CD14-positive monocyte (primary cell): Measurements from ENCODE around the gene BHLHA9. TPM values are rescaled to one million over a fixed set of nuclear protein-coding genes. Genes with fewer than 3 reads are reported as not detected.

ENCODE experiments used
- DNase-seq, 3 donors: peaks; one replicate each; pipeline ENCODE4 v3.0.0-alpha.2; 2011 to 2022
- H2AFZ ChIP-seq: 2 replicates; pipeline ENCODE4 v1.6.0; 2012; ENCODE audit warnings: mild to moderate bottlenecking, low read depth, low read length, inconsistent platforms; ENCODE audit not compliant: insufficient read depth, poor library complexity, severe bottlenecking
- H3K27ac ChIP-seq, 2 donors: 1 replicate in 1 of 2; 2 replicates in 1 of 2; pipeline ENCODE4 v1.5.1; 2012 to 2013; ENCODE audit warnings: low read length in 2 of 2, control low read depth in 1 of 2, inconsistent platforms in 1 of 2, low read depth in 1 of 2, mild to moderate bottlenecking in 1 of 2
- H3K27me3 ChIP-seq, 2 donors: one replicate each; pipeline versions ENCODE4 v1.6.0 to v1.6.1; 2011 to 2013; ENCODE audit warnings: low read length in 2 of 2; ENCODE audit not compliant: control insufficient read depth in 2 of 2, insufficient read depth in 2 of 2
- H3K36me3 ChIP-seq, 2 donors: replicated peaks in 1 of 2; 1 replicate in 1 of 2; 2 replicates in 1 of 2; pipeline versions ENCODE4 v1.5.1 to v1.6.1; 2012 to 2013; ENCODE audit warnings: low read length in 2 of 2, control low read depth in 1 of 2, inconsistent platforms in 1 of 2, mild to moderate bottlenecking in 1 of 2; ENCODE audit not compliant: insufficient read depth in 2 of 2, control insufficient read depth in 1 of 2
- H3K4me1 ChIP-seq, 2 donors: 1 replicate in 1 of 2; 2 replicates in 1 of 2; pipeline versions ENCODE4 v1.5.1 to v1.6.1; 2012 to 2013; ENCODE audit warnings: low read length in 2 of 2, control low read depth in 1 of 2, inconsistent platforms in 1 of 2, mild to moderate bottlenecking in 1 of 2, moderate library complexity in 1 of 2; ENCODE audit not compliant: insufficient read depth in 2 of 2, control insufficient read depth in 1 of 2
- H3K4me2 ChIP-seq: replicated peaks from 2 replicates; pipeline ENCODE3; 2012; ENCODE audit warnings: low read length, moderate library complexity, mild to moderate bottlenecking; ENCODE audit not compliant: poor library complexity, severe bottlenecking; ENCODE audit errors: extremely low read depth
- H3K4me3 ChIP-seq, 3 experiments: fragments of 200-600 bp in 1 of 3; sonication (generic) in 1 of 3; replicated peaks in 1 of 3; 1 replicate in 2 of 3; 2 replicates in 1 of 3; pipeline ENCODE4 v1.5.1; 2011 to 2013; ENCODE audit warnings: low read length in 3 of 3, mild to moderate bottlenecking in 3 of 3, control low read depth in 2 of 3, low read depth in 2 of 3, inconsistent platforms in 1 of 3, moderate library complexity in 1 of 3
- H3K79me2 ChIP-seq: 2 replicates; pipeline ENCODE4 v1.6.0; 2012; ENCODE audit warnings: mild to moderate bottlenecking, control low read depth, inconsistent platforms, low read length, moderate library complexity; ENCODE audit not compliant: insufficient read depth
- H3K9ac ChIP-seq: 2 replicates; pipeline ENCODE4 v1.6.0; 2017; ENCODE audit warnings: low read length, mild to moderate bottlenecking; ENCODE audit not compliant: insufficient read depth, poor library complexity, severe bottlenecking
- H3K9me3 ChIP-seq, 2 donors: replicated peaks in 1 of 2; 1 replicate in 1 of 2; 2 replicates in 1 of 2; pipeline versions ENCODE4 v1.5.1 to v1.6.1; 2012 to 2013; ENCODE audit warnings: low read length in 2 of 2, control low read depth in 1 of 2; ENCODE audit not compliant: control insufficient read depth in 1 of 2, insufficient read depth in 1 of 2
- H4K20me1 ChIP-seq: 2 replicates; pipeline ENCODE4 v1.6.0; 2012; ENCODE audit warnings: mild to moderate bottlenecking, low read length, control low read depth, moderate library complexity; ENCODE audit not compliant: insufficient read depth
- H3K27ac Mint-ChIP-seq, 7 donors: one replicate each; pipeline ENCODE4 v1.8.0; 2020; ENCODE audit warnings: mild to moderate bottlenecking in 7 of 7, mixed read lengths in 7 of 7, moderate library complexity in 6 of 7, inconsistent platforms in 2 of 7
- H3K27me3 Mint-ChIP-seq, 3 donors: one replicate each; pipeline ENCODE4 v1.8.0; 2021 to 2022; ENCODE audit warnings: low read depth in 3 of 3, mild to moderate bottlenecking in 3 of 3, mixed read lengths in 3 of 3, moderate library complexity in 3 of 3, inconsistent platforms in 1 of 3
- H3K36me3 Mint-ChIP-seq, 2 donors: one replicate each; pipeline ENCODE4 v1.8.0; 2020; ENCODE audit warnings: mixed read lengths in 2 of 2, inconsistent platforms in 1 of 2, mild to moderate bottlenecking in 1 of 2
- H3K4me1 Mint-ChIP-seq: one replicate; pipeline ENCODE4 v1.8.0; 2020; ENCODE audit warnings: mild to moderate bottlenecking, mixed read lengths
- H3K4me3 Mint-ChIP-seq, 2 donors: one replicate each; pipeline ENCODE4 v1.8.0; 2020; ENCODE audit warnings: mild to moderate bottlenecking in 2 of 2, mixed read lengths in 2 of 2, moderate library complexity in 1 of 2
- H3K9me3 Mint-ChIP-seq, 7 donors: one replicate each; pipeline ENCODE4 v1.8.0; 2020 to 2022; ENCODE audit warnings: mixed read lengths in 7 of 7, mild to moderate bottlenecking in 6 of 7, moderate library complexity in 6 of 7, inconsistent platforms in 2 of 7
- CTCF ChIP-seq: fragments of 200-600 bp; IDR thresholded peaks from one replicate; pipeline ENCODE4 v1.8.0; 2022; ENCODE audit warnings: antibody characterized with exemption, mild to moderate bottlenecking
- WGBS: methylation state at CpG from one replicate; pipeline ENCODE4 v1.1.5; 2013; ENCODE audit warnings: missing lambda C conversion rate; ENCODE audit not compliant: insufficient coverage; 5-methylcytosine and 5-hydroxymethylcytosine counted together
- intact Hi-C, 2 donors: fragments of 100-400 bp; cut with micrococcal nuclease; formaldehyde crosslinking; loops; one replicate each; pipeline versions ENCODE4 v1.15.0 to v1.15.1; 2023
- polyA plus RNA-seq, 3 donors: library from polyadenylated mRNA; depleted of rRNA in 1 of 3; unstranded in 2 of 3; stranded (reverse) in 1 of 3; fragments of 300-500 nt in 2 of 3; fragments of >200 nt in 1 of 3; fragmentation: Illumina TruSeq in 2 of 3; gene quantifications; 1 replicate in 2 of 3; 2 replicates in 1 of 3; pipeline ENCODE4 v1.2.3, GENCODE V29; 2012 to 2021

The BHLHA9 gene
- polyA plus RNA-seq, 3 donors: not detected

- H4K20me1 ChIP-seq: no peaks in the 10 kb centered on the region
- WGBS: 37% methylated on average over 6 of the region's 12 CpGs
- H3K9me3 ChIP-seq: peaks cover 0 to 3% of the 10 kb centered on the region in 2 donors
Observed at GRCh38 chr17:1294157-1294717, 24.0 kb downstream of the BHLHA9 start.

GRCh38 chr17:1298606-1299005 is 28.4 kb downstream of the BHLHA9 start:
- peaks cover under 1 to 5% (median under 1%) of the 10 kb centered on the region in 7 donors for H3K9me3 Mint-ChIP-seq
- Histone ChIP-seq H3K27ac (no peak overlapping the region), H3K4me2 (no peak overlapping the region), H3K36me3 (no peaks in the 10 kb centered on the region), H3K79me2 (no peaks in the 10 kb centered on the region), H3K9me3 (no peaks in the 10 kb centered on the region), H4K20me1 (no peaks in the 10 kb centered on the region), H3K4me3 (no peak overlapping the region), H2AFZ (peak overlapping the region; percentile 35), H3K27me3 (peaks cover 0 to 15% of the 10 kb centered on the region in 2 donors), H3K9ac (no peak overlapping the region), H3K4me1 (no peaks in the 10 kb centered on the region)
- DNase-seq: no peak
- H3K27me3 Mint-ChIP-seq: peaks cover 21 to 34% (median 33%) of the 10 kb centered on the region in 3 donors
- WGBS: 16% methylated on average over 24 of the region's 24 CpGs
- H3K4me3 Mint-ChIP-seq: peak overlapping the region in 1 of 2 donors; percentile 46
- H3K27ac Mint-ChIP-seq: no peak overlapping the region
- H3K4me1 Mint-ChIP-seq: peaks cover 3% of the 10 kb centered on the region
- no peaks in the 10 kb centered on the region for H3K36me3 Mint-ChIP-seq
- intact Hi-C loops: no loop called here
- TF ChIP-seq CTCF: no peak

More at GRCh38 chr17:1294157-1294717, 24.0 kb downstream of the BHLHA9 start:
- DNase-seq: no peak
- H3K4me3 Mint-ChIP-seq: no peak overlapping the region
- no peaks in the 10 kb centered on the region for H3K36me3 ChIP-seq
- H3K4me3 ChIP-seq: no peak overlapping the region
- H3K9ac ChIP-seq: no peak overlapping the region
- H3K4me1 ChIP-seq: no peaks in the 10 kb centered on the region
- intact Hi-C loops: no loop called here
- no peak overlapping the region for H3K27ac ChIP-seq
- H3K36me3 Mint-ChIP-seq: no peaks in the 10 kb centered on the region
- H3K79me2 ChIP-seq: no peaks in the 10 kb centered on the region
- H3K4me2 ChIP-seq: no peak overlapping the region
- H3K9me3 Mint-ChIP-seq: peaks cover 5 to 15% (median 7%) of the 10 kb centered on the region in 7 donors
- H3K4me1 Mint-ChIP-seq: peaks cover 3% of the 10 kb centered on the region
- no peak for TF ChIP-seq CTCF
- H2AFZ ChIP-seq: peak overlapping the region; percentile 21
- H3K27me3 Mint-ChIP-seq: peaks cover 19 to 31% (median 21%) of the 10 kb centered on the region in 3 donors
- H3K27me3 ChIP-seq: peaks cover 0 to 14% of the 10 kb centered on the region in 2 donors
- H3K27ac Mint-ChIP-seq: no peak overlapping the region
